ENCODE data around the gene FGFRL1.

- TF ChIP-seq POLR2A (IDR thresholded peaks at IDR 0.05; ENCODE audit: low read length) (no peak), GATA1 (IDR thresholded peaks at IDR 0.05; ENCODE audit: low read depth, low read length) (no peak)
Observed at GRCh38 chr4:1019729-1020470, 8.5 kb downstream of the FGFRL1 start.
